ENCODE results near the gene PPP1CA.

Gene PPP1CA

GRCh38 chr11:67356864-67357561, 44.6 kb downstream of the PPP1CA start:
- Histone ChIP-seq H3K27ac (peak overlapping the region; percentile 100), H3K36me3 (no peaks in the 10 kb centered on the region), H3K4me1 (ENCODE audit: control insufficient read depth in 1 of 2, insufficient read depth in 1 of 2, low read depth in 1 of 2, low read length in 1 of 2) (peaks cover 58 to 63% of the 10 kb centered on the region in 2 experiments), H3K27me3 (no peaks in the 10 kb centered on the region), H3K4me3 (ENCODE audit: low read depth in 1 of 2, low read length in 1 of 2) (peak overlapping the region; percentile 2 to 45), H3K9me3 (no peaks in the 10 kb centered on the region)
- TF ChIP-seq CTCF (IDR thresholded peaks at IDR 0.05): peak; percentile 95

GRCh38 chr11:67356387-67356863, 45.2 kb downstream of the PPP1CA start:
- peak overlapping the region; percentile 100 for H3K27ac ChIP-seq
- H3K36me3 ChIP-seq: peaks cover 4% of the 10 kb centered on the region
- peak overlapping the region in 1 of 2 experiments; percentile 45 for H3K4me3 ChIP-seq (ENCODE audit: low read depth in 1 of 2, low read length in 1 of 2)
- no peaks in the 10 kb centered on the region for H3K27me3 ChIP-seq
- H3K9me3 ChIP-seq: no peaks in the 10 kb centered on the region
- peaks cover 64 to 69% of the 10 kb centered on the region in 2 experiments for H3K4me1 ChIP-seq (ENCODE audit: control insufficient read depth in 1 of 2, insufficient read depth in 1 of 2, low read depth in 1 of 2, low read length in 1 of 2)
- no peak for TF ChIP-seq CTCF (IDR thresholded peaks at IDR 0.05)

- Histone ChIP-seq H3K36me3 (peaks cover 10% of the 10 kb centered on the region), H3K27me3 (no peaks in the 10 kb centered on the region), H3K9me3 (no peaks in the 10 kb centered on the region), H3K4me3 (ENCODE audit: low read depth in 1 of 2, low read length in 1 of 2) (no peak overlapping the region), H3K4me1 (ENCODE audit: control insufficient read depth in 1 of 2, insufficient read depth in 1 of 2, low read depth in 1 of 2, low read length in 1 of 2) (peaks cover 69 to 74% of the 10 kb centered on the region in 2 experiments), H3K27ac (peak overlapping the region; percentile 100)
- no peak for TF ChIP-seq CTCF (IDR thresholded peaks at IDR 0.05)
Measured at GRCh38 chr11:67355794-67356386, 45.8 kb downstream of the PPP1CA start.

- peaks cover 11% of the 10 kb centered on the region for H3K36me3 ChIP-seq
- peaks cover 69 to 77% of the 10 kb centered on the region in 2 experiments for H3K4me1 ChIP-seq (ENCODE audit: control insufficient read depth in 1 of 2, insufficient read depth in 1 of 2, low read depth in 1 of 2, low read length in 1 of 2)
- no peaks in the 10 kb centered on the region for H3K27me3 ChIP-seq
- TF ChIP-seq CTCF (IDR thresholded peaks at IDR 0.05): no peak
- peak overlapping the region; percentile 100 for H3K27ac ChIP-seq
- H3K9me3 ChIP-seq: no peaks in the 10 kb centered on the region
- no peak overlapping the region for H3K4me3 ChIP-seq (ENCODE audit: low read depth in 1 of 2, low read length in 1 of 2)
Measured at GRCh38 chr11:67355023-67355793, 46.5 kb downstream of the PPP1CA start.

GRCh38 chr11:67354075-67355022, 47.3 kb downstream of the PPP1CA start:
- H3K27me3 ChIP-seq: no peaks in the 10 kb centered on the region
- peak overlapping the region; percentile 73 to 84 for H3K4me3 ChIP-seq (ENCODE audit: low read depth in 1 of 2, low read length in 1 of 2)
- peaks cover 69 to 74% of the 10 kb centered on the region in 2 experiments for H3K4me1 ChIP-seq (ENCODE audit: control insufficient read depth in 1 of 2, insufficient read depth in 1 of 2, low read depth in 1 of 2, low read length in 1 of 2)
- TF ChIP-seq CTCF (IDR thresholded peaks at IDR 0.05): no peak
- peak overlapping the region; percentile 100 for H3K27ac ChIP-seq
- no peaks in the 10 kb centered on the region for H3K9me3 ChIP-seq
- peaks cover 11% of the 10 kb centered on the region for H3K36me3 ChIP-seq
